Measurements from ENCODE around the gene VSIG4.
"Not testable (repeated sequence)": the region's sequence is repeated elsewhere in the genome, so short reads cannot be mapped to it uniquely, and the experiment has no call there.

Gene VSIG4, protein sequence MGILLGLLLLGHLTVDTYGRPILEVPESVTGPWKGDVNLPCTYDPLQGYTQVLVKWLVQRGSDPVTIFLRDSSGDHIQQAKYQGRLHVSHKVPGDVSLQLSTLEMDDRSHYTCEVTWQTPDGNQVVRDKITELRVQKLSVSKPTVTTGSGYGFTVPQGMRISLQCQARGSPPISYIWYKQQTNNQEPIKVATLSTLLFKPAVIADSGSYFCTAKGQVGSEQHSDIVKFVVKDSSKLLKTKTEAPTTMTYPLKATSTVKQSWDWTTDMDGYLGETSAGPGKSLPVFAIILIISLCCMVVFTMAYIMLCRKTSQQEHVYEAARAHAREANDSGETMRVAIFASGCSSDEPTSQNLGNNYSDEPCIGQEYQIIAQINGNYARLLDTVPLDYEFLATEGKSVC

DNA sequence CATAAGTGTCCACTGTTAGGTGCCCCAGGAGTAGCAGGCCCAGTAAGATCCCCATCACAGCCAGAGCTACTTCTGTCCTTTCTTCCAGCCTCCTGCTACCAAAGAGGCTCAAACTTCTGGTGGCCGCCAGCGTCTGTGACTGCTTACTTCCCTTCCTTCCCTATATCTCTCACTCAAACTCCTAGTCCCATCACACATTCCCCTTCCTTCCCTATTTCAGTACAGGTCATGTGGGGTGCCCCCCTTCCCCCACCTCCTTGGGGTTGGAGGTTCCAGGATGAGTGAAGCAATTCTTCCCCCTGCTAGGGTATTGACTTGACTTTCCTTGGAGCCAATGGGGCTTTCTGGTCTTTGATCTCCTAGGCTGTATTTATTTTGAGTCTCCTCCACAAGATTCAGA is at the start of gene VSIG4:
Gene VSIG4, minus strand, starts transcription at position 137 of the 400 bp plus-strand sequence. Its CDS starts 82 bp downstream, at position 55.
- no peak for DNase-seq

DNA sequence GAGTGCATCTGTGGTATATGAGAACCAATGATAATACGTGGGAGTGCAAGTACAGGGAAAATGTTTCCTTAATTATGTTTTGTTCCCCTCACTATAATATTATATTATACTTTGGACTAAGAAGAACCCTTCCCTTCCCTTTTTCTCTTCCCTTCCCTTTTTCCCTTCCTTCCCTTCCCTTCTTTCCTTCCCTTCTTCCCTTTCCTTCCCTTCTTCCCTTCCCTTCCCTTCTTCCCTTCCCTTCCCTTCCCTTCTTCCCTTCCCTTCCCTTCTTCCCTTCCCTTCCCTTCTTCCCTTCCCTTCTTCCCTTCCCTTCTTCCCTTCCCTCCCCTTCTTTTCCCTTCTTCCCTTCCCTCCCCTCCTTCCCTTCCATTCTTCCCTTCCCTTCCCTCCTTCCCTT is 36.9 kb upstream of the VSIG4 start:
- no peak for DNase-seq

DNA sequence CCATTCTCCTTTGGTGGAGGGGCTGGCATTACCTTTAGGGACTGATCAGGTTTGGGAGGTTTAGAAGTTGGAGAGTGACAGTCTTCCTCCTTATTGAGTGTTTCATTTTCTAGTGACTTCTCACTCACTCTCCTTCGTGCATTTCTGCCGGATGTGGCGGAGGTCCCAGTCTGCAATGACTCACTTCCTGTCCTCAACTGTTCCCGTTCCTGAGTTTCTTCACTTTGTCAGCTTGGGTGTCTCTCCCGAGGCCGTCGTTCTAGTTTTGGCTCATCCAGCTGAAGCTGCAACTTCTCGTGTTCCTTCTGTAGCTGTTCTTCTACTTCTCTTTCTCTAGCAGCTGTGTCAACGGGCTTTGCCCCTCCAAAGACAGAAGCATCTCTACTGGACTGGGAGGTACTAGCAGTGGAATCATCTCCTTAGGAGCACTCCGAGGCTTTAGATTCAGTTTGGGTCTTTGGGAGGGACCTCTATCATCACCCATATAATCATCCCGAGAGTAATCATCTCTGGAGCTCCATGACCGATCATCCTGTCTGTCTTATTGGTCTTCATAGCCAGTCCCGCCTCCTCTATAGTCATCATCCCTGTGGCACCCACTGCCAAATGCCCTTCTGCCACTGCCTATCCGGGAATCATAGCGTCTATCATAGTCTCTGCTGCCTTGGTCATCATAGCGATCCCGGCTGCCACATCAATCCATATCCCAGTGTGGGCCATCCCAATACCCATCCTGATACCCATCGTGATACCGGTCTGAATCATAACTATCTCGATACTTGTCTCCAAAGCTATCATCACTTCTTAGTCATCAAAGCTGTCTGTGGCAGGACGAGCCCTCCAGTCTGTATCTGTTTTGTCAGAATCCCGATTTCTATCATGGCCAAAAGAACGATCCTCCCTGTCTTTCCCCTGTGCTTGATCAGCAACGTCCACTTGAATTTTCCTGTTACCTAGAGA is 35.3 kb upstream of the VSIG4 start:
- no peak for DNase-seq

DNA sequence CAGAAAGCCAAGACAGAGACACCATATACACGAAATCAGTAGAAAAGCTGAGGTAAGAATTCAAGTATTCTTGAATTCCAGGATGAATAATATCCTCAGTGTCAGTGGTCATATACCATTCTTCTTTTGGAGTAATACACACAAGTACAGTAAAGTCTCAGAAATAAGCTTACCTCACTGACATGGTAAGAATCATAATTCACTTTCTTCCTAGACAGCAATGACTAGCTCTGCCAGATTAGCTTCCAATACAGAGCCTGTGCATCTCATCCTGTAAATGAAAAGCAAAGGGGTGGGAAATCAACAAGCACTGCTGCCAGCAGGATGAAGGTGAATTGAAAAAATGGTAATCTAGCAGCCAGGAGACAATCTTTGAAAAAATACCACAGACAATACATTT is 31.2 kb upstream of the VSIG4 start:
- DNase-seq: no peak

DNA sequence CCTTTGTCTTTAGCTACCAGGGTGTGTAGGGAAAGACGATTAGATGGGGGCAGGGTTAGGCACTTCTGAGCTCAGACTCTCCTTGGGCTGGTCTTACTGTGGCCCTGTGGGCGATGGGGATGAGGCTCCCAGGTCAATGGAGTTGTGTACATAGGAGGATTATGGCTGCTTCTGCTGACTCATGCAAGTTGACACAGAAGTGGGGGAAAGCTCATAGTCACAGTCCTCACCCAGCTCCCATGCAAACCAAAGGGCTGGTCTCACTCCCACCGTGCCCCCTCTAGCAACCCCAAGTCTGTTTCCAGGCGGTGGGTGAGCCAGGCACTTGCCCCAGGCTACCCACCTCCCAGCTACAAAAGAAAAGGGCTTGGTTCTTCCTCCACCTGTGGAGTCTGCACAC is 24.4 kb upstream of the VSIG4 start:
- no peak for DNase-seq

DNA sequence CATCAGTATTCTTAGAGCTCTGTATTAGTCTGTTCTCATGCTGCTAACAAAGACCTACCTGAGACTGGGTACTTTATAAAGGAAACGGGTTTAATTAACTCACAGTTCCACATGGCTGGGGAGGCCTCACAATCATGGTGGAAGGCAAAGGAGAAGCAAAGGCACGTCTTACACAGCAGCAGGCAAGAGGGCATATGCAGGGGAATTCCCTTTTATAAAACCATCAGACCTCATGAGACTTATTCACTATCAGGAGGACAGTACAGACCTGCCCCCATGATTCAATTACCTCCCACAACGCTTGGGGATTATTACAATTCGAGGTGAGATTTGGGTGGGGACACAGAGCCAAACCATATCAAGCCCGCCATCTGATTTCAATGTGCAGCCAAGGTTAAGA is 17.1 kb upstream of the VSIG4 start:
- not testable (repeated sequence) for DNase-seq

DNA sequence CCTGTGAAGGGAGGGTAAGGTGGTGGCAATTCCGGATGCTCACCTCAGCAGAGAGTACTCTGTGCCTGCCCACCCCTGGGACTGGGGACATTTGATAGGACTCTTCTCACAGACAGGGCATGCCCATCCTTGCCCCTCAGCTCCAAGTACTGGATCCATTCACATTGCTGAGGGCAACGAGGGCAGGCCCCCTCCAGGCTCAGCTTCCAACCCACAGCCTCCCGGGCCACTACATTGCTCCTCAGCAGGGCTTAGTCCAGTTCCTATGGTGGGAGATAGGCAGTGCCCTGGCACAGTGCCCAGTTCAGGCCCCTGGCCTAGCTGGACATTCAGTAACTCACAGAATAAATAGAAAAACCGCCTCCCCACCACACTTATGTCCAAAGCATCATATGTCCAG is 15.1 kb upstream of the VSIG4 start:
- DNase-seq: no peak

DNA sequence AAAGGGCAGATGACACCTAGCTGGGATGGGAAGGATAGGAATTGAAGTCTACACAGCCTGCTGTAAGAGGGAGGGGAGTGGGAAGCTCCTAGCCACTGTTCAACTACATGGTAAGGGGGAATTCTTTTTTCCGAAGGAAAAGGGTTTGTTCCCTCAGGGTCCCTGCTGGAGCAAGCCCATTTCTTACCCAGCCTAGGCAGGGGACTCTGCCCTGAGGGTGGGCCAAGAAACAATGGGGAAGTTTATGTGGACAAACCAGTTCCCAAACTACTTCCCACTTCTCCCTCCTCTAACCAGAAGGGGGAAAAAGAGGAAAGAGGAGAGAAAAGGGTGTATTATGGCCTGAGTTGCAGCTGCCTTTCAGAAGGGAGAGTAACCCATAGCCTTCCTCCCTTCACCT is 13.5 kb upstream of the VSIG4 start:
- no peak for DNase-seq

DNA sequence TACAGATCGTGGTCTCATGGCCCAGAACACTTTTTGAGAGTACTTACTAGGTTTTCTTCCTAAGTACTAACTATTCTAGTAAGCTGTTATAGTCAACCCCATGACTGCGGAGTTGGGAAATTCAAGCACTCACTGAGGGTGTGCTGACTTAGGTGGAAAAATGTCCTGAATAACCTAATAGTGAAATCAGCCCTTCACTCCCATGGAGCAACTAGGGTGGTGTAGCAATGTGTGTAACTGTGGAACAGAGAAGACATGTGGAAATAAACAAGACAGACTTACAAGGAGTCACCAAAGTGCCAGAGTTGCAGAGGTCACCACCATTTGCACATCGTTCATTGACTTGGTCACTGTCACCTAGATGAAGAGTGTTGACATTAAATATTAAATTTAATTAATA is 12.1 kb upstream of the VSIG4 start:
- no peak for DNase-seq

DNA sequence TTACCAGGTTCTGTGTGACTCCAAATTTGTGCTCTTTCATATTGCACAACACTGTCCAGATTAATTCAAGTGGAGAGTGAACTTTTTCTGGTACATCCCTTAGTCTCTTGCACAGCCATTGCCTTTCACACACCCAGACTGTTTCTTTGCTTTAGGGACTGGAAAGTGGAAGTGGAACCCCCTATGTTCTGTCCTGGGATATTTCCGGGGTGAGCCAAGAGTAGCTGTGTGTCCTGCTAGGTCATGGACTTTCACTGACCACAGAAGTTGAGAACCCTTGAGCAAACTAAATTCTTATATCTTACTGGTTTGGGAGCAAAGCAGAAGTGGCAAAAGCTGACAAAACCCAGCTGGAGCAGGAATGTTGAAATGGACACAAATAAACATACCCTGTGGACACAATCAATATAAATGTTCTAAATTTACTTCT is 10.3 kb upstream of the VSIG4 start:
- DNase-seq: no peak

DNA sequence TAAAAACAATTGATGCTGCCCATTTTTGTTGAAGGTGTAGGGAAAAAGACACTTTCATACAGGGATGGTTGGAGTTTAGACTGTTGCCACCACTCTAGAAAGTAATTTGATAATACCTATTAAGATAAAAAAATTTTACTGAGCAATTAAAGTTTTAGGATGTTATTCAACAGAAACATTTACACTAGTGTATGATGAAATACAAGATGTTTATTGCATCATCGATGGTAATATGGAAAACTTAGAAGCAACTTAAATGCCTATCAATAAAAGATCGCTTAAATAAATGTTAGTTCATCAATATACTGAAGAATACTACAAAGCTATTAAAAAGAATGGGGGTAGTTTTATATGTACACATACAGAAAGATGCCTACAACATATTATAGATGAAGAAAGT is 9.2 kb upstream of the VSIG4 start:
- DNase-seq: no peak

DNA sequence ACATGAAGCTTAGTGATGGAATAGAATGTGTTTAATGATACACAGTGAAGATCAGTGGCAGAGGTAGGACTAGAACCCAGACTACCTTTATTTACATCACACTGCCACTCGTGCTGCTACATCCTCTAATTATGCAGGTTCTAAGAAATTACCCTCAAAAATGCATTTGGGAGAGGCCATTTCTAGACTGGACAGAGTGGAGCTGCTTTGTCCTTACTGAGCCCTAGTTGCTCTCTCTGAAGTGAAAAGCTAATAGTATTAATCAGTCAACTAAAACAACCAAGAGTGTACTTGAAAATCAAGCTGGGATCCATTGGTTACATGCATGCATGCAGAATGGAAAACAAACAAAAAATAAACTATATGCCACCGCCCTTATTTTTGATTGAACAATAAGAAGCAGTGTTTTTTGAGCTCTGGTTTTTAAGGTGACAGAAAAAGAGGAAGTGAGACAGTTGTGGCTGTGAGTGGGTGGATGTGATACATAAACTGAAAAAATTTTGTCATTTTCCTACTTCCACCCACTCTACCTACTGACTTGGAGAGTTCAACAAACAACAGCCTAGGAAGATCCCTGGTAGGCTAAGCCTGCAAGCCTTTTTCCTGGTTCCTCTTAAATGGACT is 6.8 kb upstream of the VSIG4 start:
- no peak for DNase-seq

DNA sequence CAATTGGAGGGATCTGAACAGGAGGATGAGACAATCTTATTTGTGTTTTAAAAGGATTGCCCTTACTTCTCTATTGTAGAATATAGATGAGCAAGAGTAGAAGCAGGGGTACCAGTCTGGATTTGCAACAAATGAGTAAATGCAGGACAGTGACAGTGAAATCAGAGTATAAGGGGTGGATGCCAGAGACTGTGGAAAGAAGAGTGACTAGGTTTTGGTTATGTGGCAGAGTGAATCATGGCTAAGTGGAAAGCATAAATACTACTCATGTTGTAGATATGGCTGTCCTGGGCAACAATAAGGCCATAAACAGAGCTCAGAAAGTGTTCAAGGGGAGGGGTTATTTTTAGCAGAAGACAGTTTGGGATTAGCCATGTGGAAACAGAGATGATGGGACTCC is 6.0 kb upstream of the VSIG4 start:
- DNase-seq: no peak

DNA sequence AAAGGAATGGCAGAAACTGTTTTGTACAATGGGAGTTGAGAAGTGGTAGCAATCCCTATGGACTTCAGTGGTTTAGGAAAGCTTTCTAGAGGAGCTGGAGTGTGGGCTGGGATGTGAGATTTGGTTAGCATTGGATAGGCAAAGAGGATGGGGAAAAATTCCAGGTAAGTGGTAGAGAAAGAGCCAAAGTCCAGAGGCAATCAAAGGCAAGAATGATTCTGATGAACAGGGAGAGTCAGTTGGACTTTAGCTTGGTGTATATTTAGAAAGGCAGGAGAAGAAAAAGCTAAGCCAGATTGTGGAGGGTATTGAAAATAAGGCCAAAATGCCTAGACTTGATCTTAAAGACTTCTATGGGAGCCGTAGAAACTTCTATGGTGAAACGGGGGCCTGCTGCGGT is 3.7 kb upstream of the VSIG4 start:
- no peak for DNase-seq

DNA sequence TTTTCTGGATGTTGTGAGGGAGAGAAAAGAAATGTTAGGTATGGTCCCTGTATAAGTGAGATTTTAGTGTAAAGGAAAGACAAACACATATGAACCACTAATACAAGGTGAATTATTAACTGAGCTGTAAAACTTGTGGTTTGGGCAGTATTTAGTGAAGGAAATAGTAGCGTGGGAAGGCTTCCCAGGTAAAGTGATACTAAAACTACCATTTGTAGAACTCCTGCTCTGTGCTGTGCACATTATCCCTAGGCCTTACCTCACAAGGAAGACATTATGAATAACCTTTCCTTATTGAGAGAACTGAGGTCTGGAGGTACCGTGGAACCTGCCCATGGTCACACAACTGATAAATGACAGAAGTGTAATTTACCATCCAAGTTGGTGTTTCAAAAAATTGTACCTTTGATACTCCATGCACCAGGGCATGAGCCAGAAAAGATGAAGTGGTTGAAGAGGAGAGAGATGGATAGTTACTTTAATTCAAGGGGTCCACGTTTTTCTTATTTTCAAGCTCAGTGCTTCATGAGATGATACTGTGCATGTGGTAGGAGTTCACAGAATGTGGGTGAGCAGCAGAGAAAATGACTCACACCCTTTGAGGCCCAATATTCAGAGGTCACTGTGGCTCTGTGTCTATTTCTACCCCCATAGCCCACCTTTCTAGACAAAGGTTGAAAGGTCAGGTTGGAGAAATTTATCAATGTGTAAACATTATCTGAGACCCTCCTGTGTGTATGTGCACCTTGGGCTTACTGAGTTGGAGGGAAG is 2.6 kb upstream of the VSIG4 start:
- no peak for DNase-seq

DNA sequence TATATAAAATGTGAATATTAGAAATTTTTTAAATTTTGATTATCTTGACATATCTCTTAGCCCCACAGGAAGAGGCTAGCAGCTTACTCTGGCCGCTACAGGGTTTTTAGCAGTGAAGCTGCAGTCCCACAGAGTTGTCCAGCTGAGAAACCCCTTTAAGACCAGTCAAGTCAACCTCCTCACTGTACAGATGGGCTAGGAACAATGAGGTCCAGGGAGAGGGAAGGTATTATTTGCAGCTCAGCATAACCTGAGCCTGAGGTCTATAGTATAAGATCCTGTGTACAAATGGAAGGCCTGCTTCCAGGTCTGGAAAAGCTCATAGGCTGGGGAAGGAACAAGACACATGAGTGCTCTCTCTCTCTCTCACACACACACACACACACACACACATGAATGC is 1.8 kb downstream of the VSIG4 start:
- DNase-seq: no peak

DNA sequence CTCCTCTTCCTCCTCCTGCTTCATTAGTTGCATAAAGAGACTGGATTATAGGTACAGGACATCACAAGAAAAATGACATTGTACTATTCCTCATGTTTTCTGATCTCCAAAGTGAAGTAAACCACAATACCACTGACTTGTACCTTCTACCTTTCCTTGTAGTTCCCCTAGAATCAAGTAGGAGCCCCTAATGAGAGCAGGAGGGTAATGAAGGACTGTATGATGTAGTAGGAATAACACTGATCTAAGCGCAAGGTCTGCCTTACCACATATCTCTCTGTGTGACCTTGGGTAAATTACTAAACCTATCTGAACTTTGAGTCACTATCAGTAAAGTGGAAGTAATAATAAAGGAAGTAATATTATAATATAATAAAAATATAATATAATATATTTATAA is 3.6 kb downstream of the VSIG4 start:
- DNase-seq: no peak

DNA sequence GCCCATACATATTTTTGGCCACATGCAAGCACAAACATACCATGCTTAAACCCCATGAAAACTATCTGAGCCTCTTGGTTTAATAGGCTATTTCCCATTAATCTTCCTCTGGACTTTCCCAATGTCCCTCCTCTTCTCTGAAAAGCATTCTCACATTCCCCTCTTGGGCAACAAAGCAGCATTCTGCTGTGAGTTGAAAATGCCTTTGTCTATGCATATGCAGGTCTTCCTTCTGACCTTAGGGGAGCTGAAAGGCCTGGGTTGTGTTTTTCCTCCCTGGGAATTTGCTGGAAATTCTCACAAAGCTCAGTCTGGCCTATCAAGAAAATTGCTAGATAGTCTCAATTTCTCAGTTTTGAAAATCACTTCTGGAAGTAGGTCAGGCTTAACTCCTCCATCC is 4.2 kb downstream of the VSIG4 start:
- no peak for DNase-seq

DNA sequence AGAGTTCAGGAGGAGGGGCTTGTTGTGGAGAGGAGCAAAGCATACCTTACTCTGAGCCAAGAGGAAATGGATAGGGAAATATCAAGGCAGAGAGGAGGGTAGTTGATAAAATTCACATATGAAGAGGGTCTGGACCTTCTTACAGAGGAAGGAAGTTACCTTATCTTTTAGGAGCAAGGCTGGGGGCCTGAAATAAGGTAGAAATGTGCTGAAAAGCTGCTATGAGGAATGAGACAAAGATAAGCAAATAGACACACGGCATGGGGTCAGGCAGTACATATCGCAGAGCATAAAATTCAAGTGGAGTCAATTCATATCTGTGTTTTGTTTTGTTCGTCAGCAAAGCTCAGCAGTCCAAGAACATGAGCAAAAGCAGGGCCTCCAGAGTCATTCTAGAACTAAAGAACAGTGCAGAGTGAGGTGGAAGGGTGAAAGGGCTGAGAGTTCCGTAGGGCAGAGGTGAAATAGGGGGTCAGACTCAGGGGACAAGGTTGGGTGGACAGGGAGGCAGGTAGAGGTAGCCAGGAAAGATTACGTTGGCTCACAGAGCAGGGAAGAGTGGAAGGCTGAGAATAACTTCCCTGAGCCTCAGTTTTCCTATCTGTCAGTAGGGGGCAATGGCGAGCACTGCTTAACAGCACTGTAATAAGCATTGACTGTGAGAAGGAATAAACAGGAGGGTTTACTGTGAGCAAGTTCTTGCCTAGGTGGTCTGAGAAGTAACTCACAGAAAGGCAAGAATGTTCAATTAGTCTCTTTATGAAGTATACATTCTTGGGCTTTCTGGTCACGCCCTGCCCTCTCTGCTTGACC is 9.2 kb downstream of the VSIG4 start:
- DNase-seq: no peak

DNA sequence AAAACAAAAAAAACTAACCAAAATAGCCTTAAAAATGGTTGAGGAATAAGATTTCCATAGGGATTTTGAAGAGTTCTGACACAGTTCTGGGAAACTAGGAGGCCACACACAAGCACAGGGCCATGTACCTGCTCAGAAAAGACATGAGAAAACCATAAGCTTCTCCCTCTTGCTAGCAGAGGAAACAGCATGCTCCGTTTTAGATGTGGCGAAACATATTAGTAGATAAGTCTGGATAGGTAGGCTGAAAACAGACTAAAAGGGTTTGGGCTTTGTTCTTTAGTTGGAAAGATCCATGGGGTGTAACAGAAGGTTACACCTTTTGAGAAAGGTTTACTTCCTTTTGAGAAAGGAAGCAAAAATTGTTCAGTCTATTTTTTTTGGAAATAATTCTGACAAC is 10.9 kb downstream of the VSIG4 start:
- DNase-seq: no peak

DNA sequence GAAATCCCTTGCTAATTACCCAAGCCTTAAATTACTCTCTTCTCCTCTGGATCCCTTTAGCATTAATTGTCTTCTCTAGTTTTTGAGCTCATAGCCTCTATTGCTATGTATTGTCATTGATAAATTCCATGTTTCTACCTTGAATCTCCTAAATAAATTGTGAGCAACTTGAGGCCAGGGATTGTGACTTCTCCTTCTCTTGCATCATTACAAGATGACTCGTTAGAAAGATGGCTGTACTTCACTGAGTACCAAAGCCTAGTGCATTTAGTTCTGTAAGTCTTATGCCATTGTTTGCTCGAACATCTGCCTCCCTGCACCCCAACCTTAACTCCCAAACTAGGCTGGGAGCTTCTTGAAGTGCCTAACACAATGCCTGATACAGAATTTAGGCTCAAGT is 15.3 kb downstream of the VSIG4 start:
- DNase-seq: no peak

DNA sequence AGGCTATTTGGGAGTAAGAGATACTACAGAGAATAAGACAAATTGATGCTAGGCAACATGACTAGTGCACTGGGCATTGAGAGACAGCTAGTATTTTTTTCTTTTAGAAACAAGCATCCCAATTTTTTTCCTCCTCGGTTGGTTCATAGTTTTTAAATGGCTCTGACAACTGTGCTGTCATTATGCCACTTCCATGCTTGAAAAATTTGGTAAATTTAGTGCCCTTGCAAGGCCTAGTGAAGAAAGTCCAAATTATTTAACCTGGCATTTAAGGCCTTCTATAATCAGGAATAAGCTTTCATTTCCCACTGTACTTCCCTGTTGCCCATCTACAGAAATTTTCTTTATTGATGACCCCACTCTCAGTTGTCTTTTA is 15.8 kb downstream of the VSIG4 start:
- no peak for DNase-seq
